K562 (cell line): Measurements from ENCODE around the gene LY6G6F.

Source experiments
- CAMTA2 ChIP-seq: fragments of 250-450 bp; sonication (Bioruptor Pico); conservative IDR thresholded peaks from 2 replicates; pipeline ENCODE4 v1.5.1; 2022
- CHCHD3 ChIP-seq: fragments of 250-450 bp; sonication (Bioruptor Pico); IDR thresholded peaks from 2 replicates; pipeline ENCODE4 v2.1.2; 2022; ENCODE audit warnings: mild to moderate bottlenecking
- GABPA ChIP-seq: fragments of 200-800 bp; sonication (Bioruptor generic); conservative IDR thresholded peaks from 2 replicates; pipeline ENCODE4 v1.6.1; 2016; ENCODE audit warnings: low read depth, missing genetic modification characterization, missing compliant biosample characterization
- MEIS2 ChIP-seq: fragments of 450-650 bp; IDR thresholded peaks from 2 replicates; pipeline ENCODE4 v1.6.1; 2014; ENCODE audit warnings: mild to moderate bottlenecking; ENCODE audit not compliant: partially characterized antibody
- POLR2A ChIP-seq: fragments of 450-650 bp; conservative IDR thresholded peaks from 2 replicates; pipeline ENCODE4 v1.6.1; 2016
- SAFB2 ChIP-seq: fragments of 200-400 bp; formaldehyde crosslinking; IDR thresholded peaks from 2 replicates; pipeline ENCODE4 v1.6.1; 2018; ENCODE audit warnings: borderline replicate concordance, low read length, low read depth, moderate library complexity; ENCODE audit not compliant: severe bottlenecking

GRCh38 chr6:31707701-31708100 lies 1.0 kb downstream of the LY6G6F start:
- no peak for TF ChIP-seq POLR2A
- TF ChIP-seq GABPA (tag) = no peak
- TF ChIP-seq CHCHD3 = no peak
- TF ChIP-seq MEIS2 = no peak
- TF ChIP-seq SAFB2 = no peak
- no peak for TF ChIP-seq CAMTA2
